NOMO-1 treated with dmso at 0.1 percent for 144 hours (cell line): Measurements from ENCODE around the gene EPHA10.

ENCODE experiments used
- DNase-seq: peaks from one replicate; lab custom pipeline; 2025; ENCODE audit not compliant: unreplicated experiment; lab: John Stamatoyannopoulos, UW

The EPHA10 gene

GRCh38 chr1:37764888-37765441 is at the start of gene EPHA10:
Gene EPHA10 (minus strand): TSS chr1:37765120. CDS start chr1:37765066, 54 bp downstream.
- DNase-seq = no peak

- no peak for DNase-seq
These were observed 49.3 kb upstream of the EPHA10 start for GRCh38 chr1:37814252-37814651.

GRCh38 chr1:37813529-37814145 is 48.7 kb upstream of the EPHA10 start:
- no peak for DNase-seq

- DNase-seq = peak; percentile 28
These were observed 46.2 kb upstream of the EPHA10 start for GRCh38 chr1:37811027-37811655.

- DNase-seq = no peak
These were observed 45.0 kb upstream of the EPHA10 start for GRCh38 chr1:37809942-37810341.

- peak; percentile 36 for DNase-seq
These were observed 43.7 kb upstream of the EPHA10 start for GRCh38 chr1:37808369-37809319.

- peak; percentile 81 for DNase-seq
These were observed 42.8 kb upstream of the EPHA10 start, which contains the start of the genes C1orf122 and YRDC for GRCh38 chr1:37807555-37808368. Gene C1orf122 (plus strand): TSS chr1:37807790. CDS start chr1:37808405, 615 bp downstream. Gene YRDC (minus strand): TSS chr1:37808208. CDS start chr1:37808180, 28 bp downstream.

- DNase-seq = no peak
These were observed 42.3 kb upstream of the EPHA10 start for GRCh38 chr1:37807220-37807554.

GRCh38 chr1:37802439-37802838 is 37.5 kb upstream of the EPHA10 start:
- no peak for DNase-seq

GRCh38 chr1:37797750-37798345 is 32.9 kb upstream of the EPHA10 start:
- no peak for DNase-seq

GRCh38 chr1:37795340-37796125 is 30.6 kb upstream of the EPHA10 start:
- peak; percentile 4 for DNase-seq

GRCh38 chr1:37794372-37795339 is 29.7 kb upstream of the EPHA10 start:
- DNase-seq = no peak

GRCh38 chr1:37793773-37794371 is 29.0 kb upstream of the EPHA10 start, which contains the start of gene MANEAL:
Gene MANEAL (plus strand): TSS chr1:37793847. CDS start chr1:37794183, 336 bp downstream.
- peak; percentile 40 for DNase-seq

GRCh38 chr1:37792943-37793686 is 28.2 kb upstream of the EPHA10 start:
- no peak for DNase-seq

- DNase-seq = no peak
These were observed 17.6 kb upstream of the EPHA10 start for GRCh38 chr1:37782491-37782890.

- DNase-seq = no peak
These were observed 13.7 kb upstream of the EPHA10 start for GRCh38 chr1:37778654-37779053.

GRCh38 chr1:37776946-37777516 is 12.1 kb upstream of the EPHA10 start:
- DNase-seq = no peak
